Mesendoderm (in vitro differentiated cells): ENCODE results near the gene TSBP1.
"Not testable (repeated sequence)": the region's sequence is repeated elsewhere in the genome, so short reads cannot be mapped to it uniquely, and the experiment has no call there.

Source experiments
- DNase-seq: peaks from one replicate; pipeline ENCODE4 v3.0.0; 2013
- H2AK5ac ChIP-seq: 2 replicates; pipeline ENCODE4 v1.6.1; 2013; ENCODE audit warnings: low read length, inconsistent platforms
- H2BK120ac ChIP-seq: 2 replicates; pipeline ENCODE4 v1.6.1; 2013; ENCODE audit warnings: low read depth, mild to moderate bottlenecking, low read length, moderate library complexity, mixed read lengths
- H2BK15ac ChIP-seq: replicated peaks from 2 replicates; pipeline ENCODE4 v1.6.1; 2013; ENCODE audit warnings: low read depth, mild to moderate bottlenecking, moderate library complexity
- H2BK5ac ChIP-seq: 2 replicates; pipeline ENCODE4 v1.6.1; 2013; ENCODE audit warnings: low read length, inconsistent platforms
- H3K18ac ChIP-seq: 2 replicates; pipeline ENCODE4 v1.6.1; 2013; ENCODE audit warnings: mild to moderate bottlenecking, low read length, mixed read lengths
- H3K23ac ChIP-seq: one replicate; pipeline ENCODE4 v1.6.1; 2013; ENCODE audit warnings: low read length
- H3K27ac ChIP-seq: 2 replicates; pipeline ENCODE4 v1.5.1; 2013; ENCODE audit warnings: low read depth, mild to moderate bottlenecking, inconsistent platforms, low read length, moderate library complexity
- H3K27me3 ChIP-seq: 2 replicates; pipeline ENCODE4 v1.6.1; 2013; ENCODE audit warnings: low read length, control low read depth, mild to moderate bottlenecking, inconsistent platforms; ENCODE audit not compliant: insufficient read depth, poor library complexity
- H3K36me3 ChIP-seq: 2 replicates; pipeline ENCODE4 v1.6.1; 2013; ENCODE audit warnings: low read length, inconsistent platforms; ENCODE audit not compliant: control insufficient read depth, insufficient read depth
- H3K4ac ChIP-seq: one replicate; pipeline ENCODE4 v1.6.1; 2013; ENCODE audit warnings: low read depth, mild to moderate bottlenecking, low read length, moderate library complexity
- H3K4me1 ChIP-seq: 2 replicates; pipeline ENCODE4 v1.6.1; 2013; ENCODE audit warnings: low read depth, low read length, inconsistent platforms; ENCODE audit not compliant: control insufficient read depth
- H3K4me2 ChIP-seq: 2 replicates; pipeline ENCODE4 v1.6.1; 2013; ENCODE audit warnings: low read length
- H3K4me3 ChIP-seq: 2 replicates; pipeline ENCODE4 v1.5.1; 2013; ENCODE audit warnings: mild to moderate bottlenecking, low read length
- H3K56ac ChIP-seq: one replicate; pipeline ENCODE4 v1.6.1; 2013; ENCODE audit warnings: low read length
- H3K79me1 ChIP-seq: 2 replicates; pipeline ENCODE4 v1.6.1; 2013; ENCODE audit warnings: low read length, inconsistent platforms
- H3K79me2 ChIP-seq: 2 replicates; pipeline ENCODE4 v1.6.1; 2013; ENCODE audit warnings: mild to moderate bottlenecking, low read length; ENCODE audit not compliant: control insufficient read depth, insufficient read depth
- H3K9ac ChIP-seq: 2 replicates; pipeline ENCODE4 v1.6.1; 2013; ENCODE audit warnings: low read length, inconsistent platforms
- H4K5ac ChIP-seq: one replicate; pipeline ENCODE4 v1.6.1; 2013; ENCODE audit warnings: low read length
- H4K8ac ChIP-seq: one replicate; pipeline ENCODE4 v1.6.1; 2013; ENCODE audit warnings: low read depth, mild to moderate bottlenecking, control low read depth, low read length, moderate library complexity
- WGBS: extraction: QIAGEN DNeasy Blood & Tissue Kit; methylation state at CpG from one replicate; pipeline ENCODE4 v1.1.7; 2013; ENCODE audit warnings: low lambda C conversion rate, missing lambda C conversion rate; ENCODE audit not compliant: insufficient coverage; ENCODE audit errors: extremely low coverage; 5-methylcytosine and 5-hydroxymethylcytosine counted together

The TSBP1 gene

GRCh38 chr6:32268459-32268858 lies 103.2 kb downstream of the TSBP1 start:
- not testable (repeated sequence) for DNase-seq, H3K23ac ChIP-seq

DNA sequence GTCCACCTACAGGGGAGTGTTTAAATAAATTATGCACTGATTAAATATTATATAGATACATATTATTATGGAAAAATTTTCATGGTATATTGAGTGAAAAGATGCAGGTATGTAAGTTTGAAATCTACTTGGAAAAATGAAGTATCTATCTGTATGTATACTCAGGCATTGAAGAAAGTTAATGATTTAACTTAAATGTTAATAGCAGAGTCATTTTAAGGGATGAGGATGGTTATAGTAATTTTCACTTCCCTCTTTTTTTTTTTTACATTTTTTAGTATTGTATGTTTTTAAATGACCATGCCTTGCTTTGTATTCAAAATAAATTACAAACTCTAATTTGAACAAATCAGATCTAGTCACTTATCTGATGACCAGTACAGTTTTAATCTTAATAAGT lies 104.7 kb downstream of the TSBP1 start:
- Histone ChIP-seq H3K4me2 (no peak overlapping the region), H3K18ac (no peak overlapping the region), H4K8ac (no peak overlapping the region), H3K79me2 (no peaks in the 10 kb centered on the region), H4K5ac (no peak overlapping the region), H3K36me3 (no peaks in the 10 kb centered on the region), H3K79me1 (no peaks in the 10 kb centered on the region), H3K4me1 (no peaks in the 10 kb centered on the region), H2AK5ac (no peak overlapping the region), H3K56ac (no peak overlapping the region), H2BK120ac (no peak overlapping the region), H3K9ac (no peak overlapping the region), H2BK5ac (no peak overlapping the region), H2BK15ac (no peak overlapping the region), H3K23ac (no peak overlapping the region), H3K4me3 (no peak overlapping the region), H3K27ac (no peak overlapping the region), H3K4ac (no peak overlapping the region), H3K27me3 (no peaks in the 10 kb centered on the region)
- DNase-seq: no peak

More at GRCh38 chr6:32268459-32268858, 103.2 kb downstream of the TSBP1 start:
- not testable (repeated sequence) for H4K8ac ChIP-seq, H3K18ac ChIP-seq, H2AK5ac ChIP-seq, H3K4me1 ChIP-seq, H3K4ac ChIP-seq, H3K79me1 ChIP-seq, H3K27ac ChIP-seq, H3K27me3 ChIP-seq, H3K36me3 ChIP-seq, H3K9ac ChIP-seq, H3K4me3 ChIP-seq, H3K4me2 ChIP-seq, H3K56ac ChIP-seq, H2BK5ac ChIP-seq, H3K79me2 ChIP-seq, H2BK15ac ChIP-seq, H2BK120ac ChIP-seq, H4K5ac ChIP-seq
- WGBS: no CpG with 5 or more reads among the region's 3 CpGs

GRCh38 chr6:32257262-32257661 lies 114.4 kb downstream of the TSBP1 start:
- H3K18ac ChIP-seq, H3K4me3 ChIP-seq, H2AK5ac ChIP-seq, H3K79me2 ChIP-seq, H3K4me1 ChIP-seq, H2BK15ac ChIP-seq, H3K4ac ChIP-seq, H3K56ac ChIP-seq, H3K4me2 ChIP-seq, H3K36me3 ChIP-seq, H3K9ac ChIP-seq, H2BK120ac ChIP-seq, H3K27me3 ChIP-seq, H2BK5ac ChIP-seq, H4K5ac ChIP-seq, DNase-seq, H3K79me1 ChIP-seq, H3K27ac ChIP-seq, H4K8ac ChIP-seq, H3K23ac ChIP-seq: not testable (repeated sequence)
- no CpG with 5 or more reads among the region's 4 CpGs for WGBS

GRCh38 chr6:32255199-32256153 lies 116.2 kb downstream of the TSBP1 start:
- Histone ChIP-seq H3K27ac (no peak overlapping the region), H3K9ac (peak overlapping the region; percentile 69)

GRCh38 chr6:32254761-32255198 lies 116.9 kb downstream of the TSBP1 start:
- WGBS: no CpG with 5 or more reads among the region's 12 CpGs
- H3K4me3 ChIP-seq: peak overlapping the region; percentile 10

More at GRCh38 chr6:32255199-32256153, 116.2 kb downstream of the TSBP1 start:
- DNase-seq: peak; percentile 97
- Histone ChIP-seq H3K36me3 (no peaks in the 10 kb centered on the region), H3K18ac (peak overlapping the region; percentile 62), H3K4me3 (peak overlapping the region; percentile 10), H2BK120ac (no peak overlapping the region), H3K4ac (peak overlapping the region; percentile 49), H3K23ac (no peak overlapping the region), H3K79me1 (no peaks in the 10 kb centered on the region), H3K27me3 (no peaks in the 10 kb centered on the region), H2AK5ac (no peak overlapping the region), H2BK15ac (no peak overlapping the region), H3K4me2 (peak overlapping the region; percentile 32), H3K4me1 (no peaks in the 10 kb centered on the region), H3K79me2 (no peaks in the 10 kb centered on the region), H3K56ac (peak overlapping the region; percentile 84), H4K5ac (no peak overlapping the region), H4K8ac (no peak overlapping the region), H2BK5ac (peak overlapping the region; percentile 30)
- no CpG with 5 or more reads among the region's 30 CpGs for WGBS

More at GRCh38 chr6:32254761-32255198, 116.9 kb downstream of the TSBP1 start:
- H4K5ac ChIP-seq: no peak overlapping the region
- peak overlapping the region; percentile 32 for H3K4me2 ChIP-seq
- peak overlapping the region; percentile 83 for H3K56ac ChIP-seq
- H3K27me3 ChIP-seq: no peaks in the 10 kb centered on the region
- no peak overlapping the region for H3K18ac ChIP-seq
- no peak overlapping the region for H2BK5ac ChIP-seq
- H3K4me1 ChIP-seq: no peaks in the 10 kb centered on the region
- H3K27ac ChIP-seq: no peak overlapping the region
- H3K79me1 ChIP-seq: no peaks in the 10 kb centered on the region
- peak overlapping the region; percentile 69 for H3K9ac ChIP-seq
- no peak overlapping the region for H2BK120ac ChIP-seq
- no peak overlapping the region for H3K23ac ChIP-seq
- no peaks in the 10 kb centered on the region for H3K79me2 ChIP-seq
- no peak for DNase-seq
- no peak overlapping the region for H3K4ac ChIP-seq
- H2AK5ac ChIP-seq: no peak overlapping the region
- H4K8ac ChIP-seq: no peak overlapping the region
- H3K36me3 ChIP-seq: no peaks in the 10 kb centered on the region
- no peak overlapping the region for H2BK15ac ChIP-seq
